WTC11 (cell line): ENCODE results near the gene UBE2S. TPM values are rescaled to one million over a fixed set of nuclear protein-coding genes. Genes with fewer than 3 reads are reported as not detected.

Source experiments
- ATAC-seq: fragments of 200-7000 bp; cut with Tn5 transposase; 2 replicates; pipeline ENCODE4 v1.10.0; 2021; ENCODE audit warnings: mild to moderate bottlenecking, moderate library complexity
- CTCF ChIA-PET: fragments of 300-600 bp; sonication (Branson Sonifier 250); formaldehyde crosslinking; loops from one replicate; lab custom pipeline; 2021; ENCODE audit warnings: antibody characterized with exemption; lab: Charles Lee
- POLR2A ChIA-PET: fragments of 350-600 bp; sonication (Branson Sonifier 250); formaldehyde crosslinking; loops from one replicate; lab custom pipeline; 2021; ENCODE audit warnings: antibody characterized with exemption; lab: Charles Lee
- DNase-seq: peaks from one replicate; pipeline ENCODE4 v3.0.0; 2021; ENCODE audit warnings: low spot score
- H3K27ac Mint-ChIP-seq: 2 replicates; pipeline ENCODE4 v1.8.0; 2021; ENCODE audit warnings: mixed read lengths
- H3K27me3 Mint-ChIP-seq: 2 replicates; pipeline ENCODE4 v1.8.0; 2021; ENCODE audit warnings: low read depth, mild to moderate bottlenecking, moderate library complexity, mixed read lengths
- H3K36me3 Mint-ChIP-seq: 2 replicates; pipeline ENCODE4 v1.8.0; 2021; ENCODE audit warnings: mixed read lengths
- H3K4me1 Mint-ChIP-seq: 2 replicates; pipeline ENCODE4 v1.8.0; 2022; ENCODE audit warnings: mixed read lengths
- H3K4me3 Mint-ChIP-seq: 2 replicates; pipeline ENCODE4 v1.8.0; 2021; ENCODE audit warnings: mild to moderate bottlenecking, moderate library complexity, mixed read lengths
- H3K9me3 Mint-ChIP-seq: 2 replicates; pipeline ENCODE4 v1.8.0; 2021; ENCODE audit warnings: mixed read lengths
- E2F1 ChIP-seq: sonication (generic); formaldehyde crosslinking; IDR thresholded peaks from 2 replicates; pipeline ENCODE4 v1.8.0; 2022; ENCODE audit warnings: mild to moderate bottlenecking, missing genetic modification reagents
- NFYB ChIP-seq: sonication (generic); formaldehyde crosslinking; conservative IDR thresholded peaks from 2 replicates; pipeline ENCODE4 v1.8.0; 2022; ENCODE audit warnings: low read depth, missing genetic modification reagents
- NR2C2 ChIP-seq: sonication (generic); formaldehyde crosslinking; IDR thresholded peaks from 2 replicates; pipeline ENCODE4 v1.8.0; 2022; ENCODE audit warnings: mild to moderate bottlenecking, missing genetic modification reagents
- PRDM15 ChIP-seq: sonication (generic); formaldehyde crosslinking; IDR thresholded peaks from 2 replicates; pipeline ENCODE4 v1.8.0; 2022; ENCODE audit warnings: missing genetic modification reagents
- RELA ChIP-seq: sonication (generic); formaldehyde crosslinking; IDR thresholded peaks from 2 replicates; pipeline ENCODE4 v1.8.1; 2022; ENCODE audit warnings: missing genetic modification reagents, mild to moderate bottlenecking, borderline replicate concordance
- ZBTB43 ChIP-seq: sonication (generic); formaldehyde crosslinking; IDR thresholded peaks from 2 replicates; pipeline ENCODE4 v1.8.1; 2023; ENCODE audit warnings: mild to moderate bottlenecking, missing genetic modification reagents
- ZNF219 ChIP-seq: sonication (generic); formaldehyde crosslinking; IDR thresholded peaks from 2 replicates; pipeline ENCODE4 v1.8.0; 2023; ENCODE audit warnings: missing genetic modification reagents, mild to moderate bottlenecking, borderline replicate concordance
- ZNF416 ChIP-seq: fragments of 250-450 bp; sonication (Bioruptor Pico); IDR thresholded peaks from 2 replicates; pipeline ENCODE4 v1.9.0; 2021; ENCODE audit warnings: mild to moderate bottlenecking, inconsistent platforms
- ZNF423 ChIP-seq: fragments of 250-450 bp; sonication (Bioruptor Pico); IDR thresholded peaks from 2 replicates; pipeline ENCODE4 v2.1.2; 2022; ENCODE audit warnings: mild to moderate bottlenecking, moderate library complexity
- total RNA-seq: library from RNA; stranded (reverse); gene quantifications from 3 replicates; pipeline ENCODE4 v1.2.3, GENCODE V29; 2021
- TF ChIP-seq, protein P1 (sequence below): fragments of 250-450 bp; sonication (Bioruptor Pico); IDR thresholded peaks from 2 replicates; pipeline ENCODE4 v2.1.2; 2022; ENCODE audit warnings: mild to moderate bottlenecking, moderate library complexity
- TF ChIP-seq, protein P2 (sequence below): sonication (generic); formaldehyde crosslinking; IDR thresholded peaks from 2 replicates; pipeline ENCODE4 v1.8.1; 2023; ENCODE audit warnings: mild to moderate bottlenecking, missing genetic modification reagents, borderline replicate concordance

Gene UBE2S
- total RNA-seq, 1 experiment from 2014 or later: 442 TPM

- TF ChIP-seq PRDM15 (CRISPR knock-in tag) (no peak), ZBTB43 (no peak), E2F1 (CRISPR knock-in tag) (no peak), NR2C2 (CRISPR knock-in tag) (no peak), ZNF423 (CRISPR knock-in tag) (no peak), ZNF219 (CRISPR knock-in tag) (no peak), RELA (CRISPR knock-in tag) (no peak)
- TF ChIP-seq, protein P1, sequence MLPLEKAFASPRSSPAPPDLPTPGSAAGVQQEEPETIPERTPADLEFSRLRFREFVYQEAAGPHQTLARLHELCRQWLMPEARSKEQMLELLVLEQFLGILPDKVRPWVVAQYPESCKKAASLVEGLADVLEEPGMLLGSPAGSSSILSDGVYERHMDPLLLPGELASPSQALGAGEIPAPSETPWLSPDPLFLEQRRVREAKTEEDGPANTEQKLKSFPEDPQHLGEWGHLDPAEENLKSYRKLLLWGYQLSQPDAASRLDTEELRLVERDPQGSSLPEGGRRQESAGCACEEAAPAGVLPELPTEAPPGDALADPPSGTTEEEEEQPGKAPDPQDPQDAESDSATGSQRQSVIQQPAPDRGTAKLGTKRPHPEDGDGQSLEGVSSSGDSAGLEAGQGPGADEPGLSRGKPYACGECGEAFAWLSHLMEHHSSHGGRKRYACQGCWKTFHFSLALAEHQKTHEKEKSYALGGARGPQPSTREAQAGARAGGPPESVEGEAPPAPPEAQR (CRISPR knock-in tag): no peak
- TF ChIP-seq, protein P2, sequence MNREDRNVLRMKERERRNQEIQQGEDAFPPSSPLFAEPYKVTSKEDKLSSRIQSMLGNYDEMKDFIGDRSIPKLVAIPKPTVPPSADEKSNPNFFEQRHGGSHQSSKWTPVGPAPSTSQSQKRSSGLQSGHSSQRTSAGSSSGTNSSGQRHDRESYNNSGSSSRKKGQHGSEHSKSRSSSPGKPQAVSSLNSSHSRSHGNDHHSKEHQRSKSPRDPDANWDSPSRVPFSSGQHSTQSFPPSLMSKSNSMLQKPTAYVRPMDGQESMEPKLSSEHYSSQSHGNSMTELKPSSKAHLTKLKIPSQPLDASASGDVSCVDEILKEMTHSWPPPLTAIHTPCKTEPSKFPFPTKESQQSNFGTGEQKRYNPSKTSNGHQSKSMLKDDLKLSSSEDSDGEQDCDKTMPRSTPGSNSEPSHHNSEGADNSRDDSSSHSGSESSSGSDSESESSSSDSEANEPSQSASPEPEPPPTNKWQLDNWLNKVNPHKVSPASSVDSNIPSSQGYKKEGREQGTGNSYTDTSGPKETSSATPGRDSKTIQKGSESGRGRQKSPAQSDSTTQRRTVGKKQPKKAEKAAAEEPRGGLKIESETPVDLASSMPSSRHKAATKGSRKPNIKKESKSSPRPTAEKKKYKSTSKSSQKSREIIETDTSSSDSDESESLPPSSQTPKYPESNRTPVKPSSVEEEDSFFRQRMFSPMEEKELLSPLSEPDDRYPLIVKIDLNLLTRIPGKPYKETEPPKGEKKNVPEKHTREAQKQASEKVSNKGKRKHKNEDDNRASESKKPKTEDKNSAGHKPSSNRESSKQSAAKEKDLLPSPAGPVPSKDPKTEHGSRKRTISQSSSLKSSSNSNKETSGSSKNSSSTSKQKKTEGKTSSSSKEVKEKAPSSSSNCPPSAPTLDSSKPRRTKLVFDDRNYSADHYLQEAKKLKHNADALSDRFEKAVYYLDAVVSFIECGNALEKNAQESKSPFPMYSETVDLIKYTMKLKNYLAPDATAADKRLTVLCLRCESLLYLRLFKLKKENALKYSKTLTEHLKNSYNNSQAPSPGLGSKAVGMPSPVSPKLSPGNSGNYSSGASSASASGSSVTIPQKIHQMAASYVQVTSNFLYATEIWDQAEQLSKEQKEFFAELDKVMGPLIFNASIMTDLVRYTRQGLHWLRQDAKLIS: no peak
- CTCF ChIA-PET: interaction anchor here (1.1 to 2.4 kb wide), 7 partner anchors 10 to 190 kb away, joined by 3 to 8 read pairs (median 4); partner anchors contain the start of genes KMT5C and TMEM238
- POLR2A ChIA-PET: interaction anchor here (1.5 kb wide), 1 partner anchor 16 kb away, joined by 4 read pairs; the partner anchor contains the start of gene KMT5C
- no peak overlapping the region for H3K27ac Mint-ChIP-seq
- H3K9me3 Mint-ChIP-seq: no peaks in the 10 kb centered on the region
- peaks cover 27% of the 10 kb centered on the region for H3K4me1 Mint-ChIP-seq
- no peak for ATAC-seq
- H3K27me3 Mint-ChIP-seq: peaks cover 88% of the 10 kb centered on the region
- H3K4me3 Mint-ChIP-seq: peak overlapping the region; percentile 49
- no peak for DNase-seq
- no peaks in the 10 kb centered on the region for H3K36me3 Mint-ChIP-seq
These were observed 52.3 kb downstream of the UBE2S start for GRCh38 chr19:55355213-55355821.

DNA sequence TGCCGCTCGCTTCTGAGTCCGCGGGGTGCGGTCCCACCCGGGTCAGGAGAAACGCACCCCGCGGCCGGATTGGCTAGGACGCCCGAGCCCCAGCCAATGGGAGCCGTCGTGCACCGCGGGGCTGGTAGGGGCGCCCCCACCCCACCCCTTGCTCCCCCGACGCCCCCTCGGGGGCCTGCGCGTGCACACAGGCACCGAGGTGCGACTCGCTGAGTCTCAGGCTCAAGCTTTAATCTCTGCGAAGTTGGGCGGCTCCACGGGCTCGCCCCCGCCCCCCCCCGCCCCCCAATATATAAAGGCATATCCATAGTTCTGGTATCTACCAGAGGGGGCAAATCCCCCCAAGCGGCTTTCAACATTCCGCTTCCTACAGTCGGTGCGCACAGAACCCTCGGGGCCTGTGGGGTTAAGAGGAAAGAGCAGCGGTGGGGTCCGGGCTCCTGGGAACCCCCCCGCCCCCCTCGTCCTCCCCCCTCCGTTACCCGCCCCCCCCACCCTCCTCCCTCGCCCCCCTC, 52.8 kb downstream of the UBE2S start, which contains the start of gene COX6B2:
Gene COX6B2 (minus strand): TSS at position 22 of the 515 bp plus-strand sequence. CDS start 198 bp downstream, outside the sequence.
- peaks cover 31% of the 10 kb centered on the region for H3K4me1 Mint-ChIP-seq
- peak within 1 kb of the TSS; percentile 69 for H3K4me3 Mint-ChIP-seq
- DNase-seq: no peak
- CTCF ChIA-PET: interaction anchor here (1.1 to 2.4 kb wide), 4 partner anchors 11 to 53 kb away, joined by 3 to 8 read pairs (median 5); partner anchors contain the start of genes KMT5C and TMEM238
- no peaks in the 10 kb centered on the region for H3K36me3 Mint-ChIP-seq
- ATAC-seq: peak; percentile 3; the same call in 1 of the 2 replicates
- H3K27me3 Mint-ChIP-seq: peaks cover 88% of the 10 kb centered on the region
- no peaks in the 10 kb centered on the region for H3K9me3 Mint-ChIP-seq
- TF ChIP-seq ZNF416 (no peak), NFYB (CRISPR knock-in tag) (0 out of 2 replicates have a peak, but pooled peaks have one; percentile 23)
- TF ChIP-seq, all 79 proteins: peak for 1
- H3K27ac Mint-ChIP-seq: no peak within 1 kb of the TSS
- POLR2A ChIA-PET: interaction anchor here (1.5 kb wide), 1 partner anchor 16 kb away, joined by 4 read pairs; the partner anchor contains the start of gene KMT5C
